Endothelial cell of umbilical vein (primary cell): Measurements from ENCODE around the gene ZC3H13. TPM values are rescaled to one million over a fixed set of nuclear protein-coding genes. Genes with fewer than 3 reads are reported as not detected.

Experiments used
- BruUV-seq: library from RNA; stranded (reverse); fragments of 400-500 nt; replicated peaks from 2 replicates; lab custom pipeline; 2021; lab: Mats Ljungman, UMichigan
- CTCF ChIA-PET: fragments of 300-600, 350-600 bp; sonication (Branson Sonifier 250); formaldehyde crosslinking; loops from one replicate; lab custom pipeline; 2021; ENCODE audit warnings: antibody characterized with exemption, inconsistent platforms; lab: Charles Lee
- POLR2A ChIA-PET: fragments of 300-600, 350-600 bp; sonication (Branson Sonifier 250); formaldehyde crosslinking; loops from one replicate; lab custom pipeline; 2021; ENCODE audit warnings: antibody characterized with exemption, inconsistent platforms; lab: Charles Lee
- DNase-seq: peaks from one replicate; pipeline ENCODE4 v3.0.0-alpha.2; 2011; ENCODE audit warnings: low read depth, low spot score
- FAIRE-seq: peaks from 2 replicates; lab custom pipeline; 2011; peaks lifted over from hg19 to GRCh38; lab: Jason Lieb, UNC
- H2AFZ ChIP-seq: 2 replicates; pipeline ENCODE4 v1.6.0; 2012; ENCODE audit warnings: low read depth, low read length, control low read depth, inconsistent platforms
- H3K27ac ChIP-seq: 2 replicates; pipeline ENCODE4 v1.5.1; 2011; ENCODE audit warnings: low read depth, mild to moderate bottlenecking, control low read depth, low read length, moderate library complexity; ENCODE audit not compliant: insufficient read depth
- H3K27me3 ChIP-seq, 2 experiments: 2 replicates each; pipeline versions ENCODE4 v1.6.0 to v1.6.1; 2011; ENCODE audit warnings: low read length in 2 of 2, mixed read lengths in 1 of 2; ENCODE audit not compliant: control insufficient read depth in 2 of 2, insufficient read depth in 2 of 2
- H3K36me3 ChIP-seq, 2 experiments: 2 replicates in 1 of 2; 3 replicates in 1 of 2; pipeline ENCODE4 v1.5.1; 2011; ENCODE audit warnings: low read length in 2 of 2, mild to moderate bottlenecking in 1 of 2, moderate library complexity in 1 of 2; ENCODE audit not compliant: control insufficient read depth in 2 of 2, insufficient read depth in 2 of 2; ENCODE audit errors: extremely low read depth in 1 of 2
- H3K4me1 ChIP-seq: 3 replicates; pipeline ENCODE4 v1.5.1; 2011; ENCODE audit warnings: mild to moderate bottlenecking, low read length; ENCODE audit not compliant: control insufficient read depth, insufficient read depth; ENCODE audit errors: extremely low read depth
- H3K4me2 ChIP-seq: 2 replicates; pipeline ENCODE4 v1.6.1; 2011; ENCODE audit warnings: low read length, control low read depth, mixed read lengths; ENCODE audit not compliant: insufficient read depth
- H3K4me3 ChIP-seq, 3 experiments: fragments of 200-600 bp in 1 of 3; sonication (generic), shearing (Covaris generic) in 1 of 3; replicated peaks in 1 of 3; 2 replicates each; pipeline ENCODE4 v1.5.1; 2011 to 2016; ENCODE audit warnings: control low read depth in 3 of 3, low read length in 3 of 3, mild to moderate bottlenecking in 2 of 3, inconsistent platforms in 1 of 3, low read depth in 1 of 3, moderate library complexity in 1 of 3; ENCODE audit not compliant: insufficient read depth in 1 of 3
- H3K79me2 ChIP-seq: 2 replicates; pipeline ENCODE4 v1.6.0; 2012; ENCODE audit warnings: low read length, inconsistent platforms; ENCODE audit not compliant: control insufficient read depth, insufficient read depth
- H3K9ac ChIP-seq: replicated peaks from 2 replicates; pipeline ENCODE3; 2011; ENCODE audit warnings: low read length, control low read depth; ENCODE audit not compliant: insufficient read depth; ENCODE audit errors: extremely low read depth
- H3K9me1 ChIP-seq: replicated peaks from 3 replicates; pipeline ENCODE4 v1.6.0; 2011; ENCODE audit warnings: mild to moderate bottlenecking, low read length; ENCODE audit not compliant: control insufficient read depth, insufficient read depth; ENCODE audit errors: extremely low read depth
- H3K9me3 ChIP-seq: replicated peaks from 2 replicates; pipeline ENCODE4 v1.5.1; 2012; ENCODE audit warnings: low read length, inconsistent platforms; ENCODE audit not compliant: control insufficient read depth, insufficient read depth
- H4K20me1 ChIP-seq: replicated peaks from 2 replicates; pipeline ENCODE3; 2011; ENCODE audit warnings: mild to moderate bottlenecking, low read length; ENCODE audit not compliant: control insufficient read depth, insufficient read depth; ENCODE audit errors: extremely low read depth
- CTCF ChIP-seq, 2 donors: IDR thresholded peaks; 1 replicate in 1 of 2; 2 replicates in 1 of 2; pipeline ENCODE4 v1.5.1; 2011; ENCODE audit warnings: low read length in 2 of 2, mild to moderate bottlenecking in 2 of 2, moderate library complexity in 2 of 2, control low read depth in 1 of 2, inconsistent platforms in 1 of 2, low read depth in 1 of 2; ENCODE audit not compliant: insufficient read depth in 1 of 2; ENCODE audit errors: extremely low read depth in 1 of 2
- EZH2 ChIP-seq: IDR thresholded peaks from 2 replicates; pipeline ENCODE4 v1.6.1; 2012; ENCODE audit warnings: borderline replicate concordance, low read depth, mild to moderate bottlenecking, moderate library complexity, low read length, inconsistent platforms; ENCODE audit not compliant: severe bottlenecking
- GATA2 ChIP-seq: IDR thresholded peaks from 2 replicates; pipeline ENCODE4 v1.7.0; 2011; ENCODE audit warnings: low read depth, mild to moderate bottlenecking, moderate library complexity, mixed read lengths, low read length; ENCODE audit not compliant: insufficient read length, insufficient read depth
- dilution Hi-C: fragments of 300-500 bp; cut with MboI; formaldehyde crosslinking; loops from one replicate; pipeline ENCODE4 v1.15.0; 2019; ENCODE audit warnings: low sequenced_read_pairs; ENCODE audit not compliant: extremely low pct_ligation_motif_present
- intact Hi-C: fragments of 100-400 bp; cut with micrococcal nuclease; formaldehyde crosslinking; loops from one replicate; pipeline ENCODE4 v1.10.0; 2022
- polyA plus RNA-seq, 4 experiments: library from polyadenylated mRNA; depleted of rRNA in 3 of 4; stranded (reverse) in 3 of 4; unstranded in 1 of 4; fragments of >200 nt; gene quantifications; 2 replicates each; pipeline versions ENCODE4 v1.2.1 to v1.2.3, GENCODE V29; 2011 to 2012; ENCODE audit warnings: missing spikeins in 1 of 4
- total RNA-seq: library from RNA; stranded (reverse); gene quantifications from 2 replicates; pipeline ENCODE4 v1.2.3, GENCODE V29; 2021

ZC3H13 gene
- total and polyA plus RNA-seq, 2 donors (not counting 3 experiments of a cell fraction or from before 2014, with no cell fraction given) = 3.8 to 36.6 TPM

GRCh38 chr13:46085737-46086136 is 33.2 kb upstream of the ZC3H13 start:
- no peak overlapping the region for H3K4me2 ChIP-seq
- H3K79me2 ChIP-seq = no peaks in the 10 kb centered on the region
- H3K4me1 ChIP-seq = no peaks in the 10 kb centered on the region
- BruUV-seq = no TSS peak
- no peak overlapping the region for H2AFZ ChIP-seq
- no peak for TF ChIP-seq GATA2
- POLR2A ChIA-PET = no interaction called here
- DNase-seq (no peak), FAIRE-seq (no peak)
- H3K27me3 ChIP-seq = peaks cover 0 to 5% of the 10 kb centered on the region in 2 experiments
- intact Hi-C loops (no loop called here), dilution Hi-C loops (no loop called here)
- H3K27ac ChIP-seq = no peak overlapping the region
- H3K9me3 ChIP-seq = no peaks in the 10 kb centered on the region
- H4K20me1 ChIP-seq = no peaks in the 10 kb centered on the region
- H3K4me3 ChIP-seq = no peak overlapping the region
- no peak overlapping the region for H3K9ac ChIP-seq
- no peaks in the 10 kb centered on the region for H3K9me1 ChIP-seq
- CTCF ChIA-PET = no interaction called here
- H3K36me3 ChIP-seq = no peaks in the 10 kb centered on the region

- Histone ChIP-seq H3K4me2 (no peak overlapping the region), H3K9me1 (no peaks in the 10 kb centered on the region), H3K4me3 (no peak overlapping the region), H3K9ac (no peak overlapping the region), H3K79me2 (no peaks in the 10 kb centered on the region), H3K36me3 (no peaks in the 10 kb centered on the region), H4K20me1 (no peaks in the 10 kb centered on the region), H2AFZ (no peak overlapping the region), H3K4me1 (no peaks in the 10 kb centered on the region), H3K27ac (no peak overlapping the region), H3K9me3 (no peaks in the 10 kb centered on the region), H3K27me3 (peaks cover 0 to 5% of the 10 kb centered on the region in 2 experiments)
- CTCF ChIA-PET = interaction anchor here (0.9 to 1.3 kb wide), 2 partner anchors 13 to 14 kb away, joined by 3 to 4 read pairs; no protein-coding TSS in a partner anchor
- DNase-seq (no peak), FAIRE-seq (no peak)
- POLR2A ChIA-PET = no interaction called here
- intact Hi-C loops = no loop called here
- dilution Hi-C loops = no loop called here
- BruUV-seq = no TSS peak
- no peak for TF ChIP-seq CTCF (IDR thresholded peaks at IDR 0.05; ENCODE audit: extremely low read depth in 1 of 2, insufficient read depth in 1 of 2, low read depth in 1 of 2, low read length in 2 of 2)
- TF ChIP-seq EZH2 = no peak
These were observed 29.8 kb upstream of the ZC3H13 start for GRCh38 chr13:46082324-46082723.
